A673 (cell line): ENCODE data around the gene KCNB1. TPM values are rescaled to one million over a fixed set of nuclear protein-coding genes. Genes with fewer than 3 reads are reported as not detected.

ENCODE experiments used
- BruUV-seq: library from RNA; stranded (reverse); fragments of 400-500 nt; replicated peaks from 2 replicates; lab custom pipeline; 2021; lab: Mats Ljungman, UMichigan
- CTCF ChIA-PET: fragments of 300-600 bp; sonication (Branson Sonifier 250); formaldehyde crosslinking; loops from one replicate; lab custom pipeline; 2022; ENCODE audit warnings: antibody characterized with exemption; lab: Charles Lee
- POLR2A ChIA-PET: fragments of 300-600 bp; sonication (Branson Sonifier 250); formaldehyde crosslinking; loops from one replicate; lab custom pipeline; 2022; ENCODE audit warnings: antibody characterized with exemption; ENCODE audit not compliant: low non-redundant PET; lab: Charles Lee
- DNase-seq: peaks from one replicate; pipeline ENCODE4 v3.0.0-alpha.2; 2015; ENCODE audit warnings: low spot score
- H3K27ac ChIP-seq: fragments of 200-600 bp; sonication (generic); 2 replicates; pipeline ENCODE4 v1.5.1; 2016; ENCODE audit warnings: mixed run types, low read depth, mild to moderate bottlenecking, mixed read lengths, antibody characterized with exemption, low read length; ENCODE audit not compliant: poor library complexity, severe bottlenecking
- H3K27me3 ChIP-seq: fragments of 200-600 bp; sonication (generic); replicated peaks from 2 replicates; pipeline ENCODE4 v1.6.1; 2017; ENCODE audit warnings: mixed run types, low read depth, mild to moderate bottlenecking, mixed read lengths, antibody characterized with exemption, low read length; ENCODE audit not compliant: insufficient read depth, poor library complexity
- H3K36me3 ChIP-seq: fragments of 200-600 bp; sonication (generic); 2 replicates; pipeline ENCODE4 v1.6.1; 2016; ENCODE audit warnings: mixed run types, mild to moderate bottlenecking, mixed read lengths, antibody characterized with exemption, low read length; ENCODE audit not compliant: insufficient read depth, poor library complexity, severe bottlenecking
- H3K4me1 ChIP-seq: fragments of 200-600 bp; sonication (generic); 2 replicates; pipeline ENCODE4 v1.6.1; 2017; ENCODE audit warnings: mixed run types, mild to moderate bottlenecking, mixed read lengths, antibody characterized with exemption, low read length; ENCODE audit not compliant: insufficient read depth, poor library complexity, severe bottlenecking
- H3K4me3 ChIP-seq: fragments of 200-600 bp; sonication (generic); 2 replicates; pipeline ENCODE4 v1.5.1; 2016; ENCODE audit warnings: low read depth, mixed run types, mild to moderate bottlenecking, mixed read lengths, low read length; ENCODE audit not compliant: poor library complexity, severe bottlenecking
- H3K9me3 ChIP-seq: fragments of 200-600 bp; sonication (generic); 2 replicates; pipeline ENCODE4 v1.6.1; 2016; ENCODE audit warnings: mixed run types, low read depth, mild to moderate bottlenecking, mixed read lengths, antibody characterized with exemption, low read length; ENCODE audit not compliant: poor library complexity, severe bottlenecking
- EZH2 ChIP-seq: fragments of 200-600 bp; sonication (generic); IDR thresholded peaks from 2 replicates; pipeline ENCODE4 v1.6.1; 2017; ENCODE audit warnings: borderline replicate concordance, low read depth, mild to moderate bottlenecking, mixed read lengths, antibody characterized with exemption, low read length; ENCODE audit not compliant: poor library complexity, severe bottlenecking
- intact Hi-C: fragments of 100-400 bp; cut with micrococcal nuclease; formaldehyde crosslinking; loops from one replicate; pipeline ENCODE4 v1.10.0; 2022; ENCODE audit not compliant: unreplicated experiment
- total RNA-seq: library from RNA; stranded (reverse); gene quantifications from 2 replicates; pipeline ENCODE4 v1.2.3, GENCODE V29; 2021
- TF ChIP-seq, protein P1 (sequence below): fragments of 300-800, 200-600 bp; sonication (generic); conservative IDR thresholded peaks from 2 replicates; pipeline ENCODE4 v1.5.1; 2017; ENCODE audit warnings: low read depth, mild to moderate bottlenecking, antibody characterized with exemption, low read length, moderate library complexity, mixed read lengths

Gene KCNB1
- total RNA-seq, 1 experiment from 2014 or later, result not detected

DNA sequence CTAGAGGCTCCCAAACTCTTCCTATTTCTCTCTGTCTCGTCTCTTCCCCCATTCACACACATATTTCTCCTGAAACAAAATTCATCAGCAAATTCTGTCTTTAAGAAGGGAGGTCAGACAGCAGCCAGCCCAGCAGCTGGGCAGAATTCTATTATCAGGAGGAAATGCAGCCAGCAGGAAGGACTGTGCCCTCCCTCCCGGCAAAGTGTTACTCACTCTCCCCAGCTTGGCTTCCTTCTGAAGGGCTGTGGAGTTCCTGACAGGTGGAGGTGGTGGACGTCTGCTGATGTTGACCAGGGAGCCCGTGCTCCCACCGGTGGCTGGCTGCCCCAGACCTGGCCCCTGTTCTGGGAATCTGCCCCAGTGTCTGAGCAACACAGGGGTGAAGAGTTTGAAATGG, 37.3 kb downstream of the KCNB1 start:
- ChIA-PET POLR2A (no interaction called here), CTCF (no interaction called here)
- no peak for DNase-seq
- Histone ChIP-seq H3K27ac (no peak overlapping the region), H3K27me3 (peaks cover 13% of the 10 kb centered on the region), H3K9me3 (no peaks in the 10 kb centered on the region), H3K36me3 (no peaks in the 10 kb centered on the region), H3K4me3 (no peak overlapping the region), H3K4me1 (no peaks in the 10 kb centered on the region)
- intact Hi-C loops, result no loop called here
- no TSS peak for BruUV-seq
- TF ChIP-seq, protein P1, sequence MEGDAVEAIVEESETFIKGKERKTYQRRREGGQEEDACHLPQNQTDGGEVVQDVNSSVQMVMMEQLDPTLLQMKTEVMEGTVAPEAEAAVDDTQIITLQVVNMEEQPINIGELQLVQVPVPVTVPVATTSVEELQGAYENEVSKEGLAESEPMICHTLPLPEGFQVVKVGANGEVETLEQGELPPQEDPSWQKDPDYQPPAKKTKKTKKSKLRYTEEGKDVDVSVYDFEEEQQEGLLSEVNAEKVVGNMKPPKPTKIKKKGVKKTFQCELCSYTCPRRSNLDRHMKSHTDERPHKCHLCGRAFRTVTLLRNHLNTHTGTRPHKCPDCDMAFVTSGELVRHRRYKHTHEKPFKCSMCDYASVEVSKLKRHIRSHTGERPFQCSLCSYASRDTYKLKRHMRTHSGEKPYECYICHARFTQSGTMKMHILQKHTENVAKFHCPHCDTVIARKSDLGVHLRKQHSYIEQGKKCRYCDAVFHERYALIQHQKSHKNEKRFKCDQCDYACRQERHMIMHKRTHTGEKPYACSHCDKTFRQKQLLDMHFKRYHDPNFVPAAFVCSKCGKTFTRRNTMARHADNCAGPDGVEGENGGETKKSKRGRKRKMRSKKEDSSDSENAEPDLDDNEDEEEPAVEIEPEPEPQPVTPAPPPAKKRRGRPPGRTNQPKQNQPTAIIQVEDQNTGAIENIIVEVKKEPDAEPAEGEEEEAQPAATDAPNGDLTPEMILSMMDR, result no peak
- TF ChIP-seq EZH2, result no peak

DNA sequence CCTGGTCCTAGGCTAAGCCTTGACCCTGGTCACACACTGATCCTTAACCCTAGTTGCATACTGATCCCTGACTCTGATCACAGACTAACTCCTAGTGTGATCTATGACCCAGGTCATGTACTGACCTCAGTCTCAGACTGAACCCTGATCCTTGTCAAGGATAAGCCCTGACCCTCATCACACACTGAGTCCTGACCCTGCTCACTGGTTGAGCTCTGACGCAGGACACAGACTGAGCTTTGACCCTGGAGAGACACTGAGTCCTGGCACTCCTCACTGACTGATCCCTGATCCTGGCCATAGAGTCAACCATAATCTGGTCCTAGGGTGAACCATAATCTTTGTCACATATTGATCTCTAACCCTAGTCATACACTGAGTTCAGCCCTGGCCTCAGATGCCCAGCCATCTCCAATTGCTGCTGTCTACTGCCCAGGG, 37.9 kb downstream of the KCNB1 start:
- TF ChIP-seq, protein P1, result no peak
- no peak for TF ChIP-seq EZH2
- Histone ChIP-seq H3K36me3 (no peaks in the 10 kb centered on the region), H3K9me3 (no peaks in the 10 kb centered on the region), H3K4me1 (no peaks in the 10 kb centered on the region), H3K27ac (no peak overlapping the region), H3K4me3 (no peak overlapping the region), H3K27me3 (peaks cover 19% of the 10 kb centered on the region)
- ChIA-PET CTCF (no interaction called here), POLR2A (no interaction called here)
- DNase-seq, result no peak
- no TSS peak for BruUV-seq
- intact Hi-C loops, result no loop called here

DNA sequence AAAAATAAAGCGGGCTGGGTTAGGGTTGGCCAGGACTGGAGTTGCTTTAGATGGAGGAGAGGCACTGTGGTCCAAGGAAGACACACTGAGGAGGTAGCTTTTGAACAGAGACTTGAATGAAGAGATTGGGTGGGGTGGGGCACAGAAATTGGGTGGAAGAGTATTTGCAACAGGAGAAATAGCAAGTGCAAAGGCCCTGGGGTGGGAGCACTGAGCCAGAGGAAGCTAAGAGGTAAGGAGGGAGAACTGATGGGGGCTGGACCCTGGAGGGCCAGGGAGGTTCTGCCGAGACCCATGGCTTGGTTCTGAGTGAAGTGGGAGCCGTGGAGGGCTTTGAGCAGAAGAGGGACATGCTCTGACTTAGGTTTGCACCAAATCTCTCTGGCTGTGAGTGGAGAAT, 45.4 kb downstream of the KCNB1 start:
- H3K27me3 ChIP-seq, result peaks cover 31% of the 10 kb centered on the region
- no TSS peak for BruUV-seq
- no peaks in the 10 kb centered on the region for H3K36me3 ChIP-seq
- H3K9me3 ChIP-seq, result no peaks in the 10 kb centered on the region
- POLR2A ChIA-PET, result no interaction called here
- no peaks in the 10 kb centered on the region for H3K4me1 ChIP-seq
- no peak overlapping the region for H3K27ac ChIP-seq
- CTCF ChIA-PET, result no interaction called here
- intact Hi-C loops, result no loop called here
- H3K4me3 ChIP-seq, result no peak overlapping the region
- no peak for DNase-seq
- TF ChIP-seq, protein P1, result no peak
- TF ChIP-seq EZH2, result no peak
